ENCODE results near the gene ANTXR2.
A peak's percentile ranks its signal among the peaks of the same experiment; 100 is the strongest.

Gene ANTXR2

GRCh38 chr4:79923281-79923680, 149.7 kb downstream of the ANTXR2 start:
- no peak overlapping the region for H3K4me3 ChIP-seq (ENCODE audit: low read depth, low read length)
- no peak for TF ChIP-seq CTCF (IDR thresholded peaks at IDR 0.05; ENCODE audit: low read depth, low read length, missing control alignments)
- in situ Hi-C loops (cut with HindIII; ENCODE audit: low sequenced_read_pairs) = no loop called here
- no peak for DNase-seq (ENCODE audit: low read depth)

GRCh38 chr4:79922011-79922410, 151.0 kb downstream of the ANTXR2 start:
- H3K4me3 ChIP-seq (ENCODE audit: low read depth, low read length) = no peak overlapping the region
- in situ Hi-C loops (cut with HindIII; ENCODE audit: low sequenced_read_pairs) = no loop called here
- no peak for DNase-seq (ENCODE audit: low read depth)
- no peak for TF ChIP-seq CTCF (IDR thresholded peaks at IDR 0.05; ENCODE audit: low read depth, low read length, missing control alignments)

- no peak for DNase-seq (ENCODE audit: low read depth)
- TF ChIP-seq CTCF (IDR thresholded peaks at IDR 0.05; ENCODE audit: low read depth, low read length, missing control alignments) = no peak
- no peak overlapping the region for H3K4me3 ChIP-seq (ENCODE audit: low read depth, low read length)
- in situ Hi-C loops (cut with HindIII; ENCODE audit: low sequenced_read_pairs) = no loop called here
These were observed 152.7 kb downstream of the ANTXR2 start for GRCh38 chr4:79920163-79920853.

GRCh38 chr4:79918292-79918691, 154.7 kb downstream of the ANTXR2 start:
- DNase-seq (ENCODE audit: low read depth) = no peak
- TF ChIP-seq CTCF (IDR thresholded peaks at IDR 0.05; ENCODE audit: low read depth, low read length, missing control alignments) = no peak
- in situ Hi-C loops (cut with HindIII; ENCODE audit: low sequenced_read_pairs) = no loop called here
- H3K4me3 ChIP-seq (ENCODE audit: low read depth, low read length) = no peak overlapping the region

GRCh38 chr4:79917246-79917645, 155.8 kb downstream of the ANTXR2 start:
- H3K4me3 ChIP-seq (ENCODE audit: low read depth, low read length) = no peak overlapping the region
- peak; percentile 58 for TF ChIP-seq CTCF (IDR thresholded peaks at IDR 0.05; ENCODE audit: low read depth, low read length, missing control alignments)
- no peak for DNase-seq (ENCODE audit: low read depth)
- in situ Hi-C loops (cut with HindIII; ENCODE audit: low sequenced_read_pairs) = no loop called here

GRCh38 chr4:79915246-79915645, 157.8 kb downstream of the ANTXR2 start:
- TF ChIP-seq CTCF (IDR thresholded peaks at IDR 0.05; ENCODE audit: low read depth, low read length, missing control alignments) = no peak
- in situ Hi-C loops (cut with HindIII; ENCODE audit: low sequenced_read_pairs) = no loop called here

More at GRCh38 chr4:79915246-79915645, 157.8 kb downstream of the ANTXR2 start:
- H3K4me3 ChIP-seq (ENCODE audit: low read depth, low read length) = no peak overlapping the region
- no peak for DNase-seq (ENCODE audit: low read depth)

All from astrocyte of the cerebellum (primary cell).